ENCODE data around the gene DDIT3.
"Not testable (repeated sequence)": the region's sequence is repeated elsewhere in the genome, so short reads cannot be mapped to it uniquely, and the experiment has no call there.

The DDIT3 gene

GRCh38 chr12:57514720-57515407, 5.5 kb downstream of the DDIT3 start:
- Mint-ChIP-seq H3K4me3 (no peak overlapping the region), H3K36me3 (ENCODE audit: low read depth) (peaks cover 81% of the 10 kb centered on the region), H3K4me1 (ENCODE audit: low read depth) (peaks cover 27% of the 10 kb centered on the region), H3K27me3 (no peaks in the 10 kb centered on the region), H3K9me3 (no peaks in the 10 kb centered on the region), H3K27ac (peak overlapping the region; percentile 28)

- not testable (repeated sequence) for H3K27me3 Mint-ChIP-seq, H3K4me3 Mint-ChIP-seq, H3K9me3 Mint-ChIP-seq
- Mint-ChIP-seq H3K36me3 (ENCODE audit: low read depth) (peaks cover 81% of the 10 kb centered on the region), H3K27ac (peak overlapping the region; percentile 28), H3K4me1 (ENCODE audit: low read depth) (peaks cover 28% of the 10 kb centered on the region)
These were observed 6.1 kb downstream of the DDIT3 start for GRCh38 chr12:57514246-57514645.

GRCh38 chr12:57513677-57514076, 6.6 kb downstream of the DDIT3 start:
- peaks cover 23% of the 10 kb centered on the region for H3K4me1 Mint-ChIP-seq (ENCODE audit: low read depth)
- H3K36me3 Mint-ChIP-seq (ENCODE audit: low read depth): peaks cover 81% of the 10 kb centered on the region
- H3K27ac Mint-ChIP-seq, H3K9me3 Mint-ChIP-seq, H3K4me3 Mint-ChIP-seq, H3K27me3 Mint-ChIP-seq: not testable (repeated sequence)

GRCh38 chr12:57513266-57513665, 7.0 kb downstream of the DDIT3 start:
- Mint-ChIP-seq H3K27ac (peak overlapping the region; percentile 68), H3K4me1 (ENCODE audit: low read depth) (peaks cover 18% of the 10 kb centered on the region), H3K4me3 (no peak overlapping the region), H3K36me3 (ENCODE audit: low read depth) (peaks cover 81% of the 10 kb centered on the region), H3K9me3 (no peaks in the 10 kb centered on the region), H3K27me3 (no peaks in the 10 kb centered on the region)

- Mint-ChIP-seq H3K4me3 (no peak overlapping the region), H3K36me3 (ENCODE audit: low read depth) (peaks cover 79% of the 10 kb centered on the region), H3K4me1 (ENCODE audit: low read depth) (peaks cover 12% of the 10 kb centered on the region), H3K27ac (peak overlapping the region; percentile 68), H3K27me3 (no peaks in the 10 kb centered on the region), H3K9me3 (no peaks in the 10 kb centered on the region)
These were observed 7.6 kb downstream of the DDIT3 start for GRCh38 chr12:57512665-57513064.

- Mint-ChIP-seq H3K27ac (peak overlapping the region; percentile 26), H3K4me3 (no peak overlapping the region), H3K27me3 (no peaks in the 10 kb centered on the region), H3K4me1 (ENCODE audit: low read depth) (peaks cover 3% of the 10 kb centered on the region), H3K9me3 (no peaks in the 10 kb centered on the region), H3K36me3 (ENCODE audit: low read depth) (peaks cover 70% of the 10 kb centered on the region)
These were observed 8.6 kb downstream of the DDIT3 start for GRCh38 chr12:57511588-57512325.

GRCh38 chr12:57511161-57511560, 9.2 kb downstream of the DDIT3 start:
- Mint-ChIP-seq H3K27ac (no peak overlapping the region), H3K9me3 (no peaks in the 10 kb centered on the region), H3K4me1 (ENCODE audit: low read depth) (peaks cover 3% of the 10 kb centered on the region), H3K4me3 (no peak overlapping the region), H3K36me3 (ENCODE audit: low read depth) (peaks cover 68% of the 10 kb centered on the region), H3K27me3 (no peaks in the 10 kb centered on the region)

- H3K9me3 Mint-ChIP-seq; H3K27me3 Mint-ChIP-seq; H3K4me1 Mint-ChIP-seq (ENCODE audit: low read depth); H3K27ac Mint-ChIP-seq; H3K4me3 Mint-ChIP-seq: not testable (repeated sequence)
- peaks cover 70% of the 10 kb centered on the region for H3K36me3 Mint-ChIP-seq (ENCODE audit: low read depth)
These were observed 12.5 kb downstream of the DDIT3 start for GRCh38 chr12:57507796-57508195.

GRCh38 chr12:57506541-57506940, 13.8 kb downstream of the DDIT3 start:
- not testable (repeated sequence) for H3K4me3 Mint-ChIP-seq; H3K4me1 Mint-ChIP-seq (ENCODE audit: low read depth); H3K9me3 Mint-ChIP-seq; H3K27me3 Mint-ChIP-seq; H3K27ac Mint-ChIP-seq
- H3K36me3 Mint-ChIP-seq (ENCODE audit: low read depth): peaks cover 67% of the 10 kb centered on the region

- H3K4me1 Mint-ChIP-seq (ENCODE audit: low read depth); H3K4me3 Mint-ChIP-seq; H3K27ac Mint-ChIP-seq; H3K9me3 Mint-ChIP-seq; H3K27me3 Mint-ChIP-seq: not testable (repeated sequence)
- peaks cover 78% of the 10 kb centered on the region for H3K36me3 Mint-ChIP-seq (ENCODE audit: low read depth)
These were observed 17.9 kb downstream of the DDIT3 start for GRCh38 chr12:57502311-57502969.

GRCh38 chr12:57500213-57500612, 20.1 kb downstream of the DDIT3 start:
- H3K27me3 Mint-ChIP-seq: no peaks in the 10 kb centered on the region
- peaks cover 84% of the 10 kb centered on the region for H3K36me3 Mint-ChIP-seq (ENCODE audit: low read depth)
- no peak overlapping the region for H3K4me3 Mint-ChIP-seq
- no peak overlapping the region for H3K27ac Mint-ChIP-seq
- no peaks in the 10 kb centered on the region for H3K9me3 Mint-ChIP-seq
- H3K4me1 Mint-ChIP-seq (ENCODE audit: low read depth): peaks cover 5% of the 10 kb centered on the region

- Mint-ChIP-seq H3K36me3 (ENCODE audit: low read depth) (peaks cover 70% of the 10 kb centered on the region), H3K27me3 (no peaks in the 10 kb centered on the region), H3K9me3 (no peaks in the 10 kb centered on the region), H3K27ac (peak overlapping the region; percentile 70), H3K4me1 (ENCODE audit: low read depth) (peaks cover 5% of the 10 kb centered on the region), H3K4me3 (no peak overlapping the region)
These were observed 21.7 kb downstream of the DDIT3 start for GRCh38 chr12:57498571-57498970.

- Mint-ChIP-seq H3K4me1 (ENCODE audit: low read depth) (peaks cover 5% of the 10 kb centered on the region), H3K27ac (no peak overlapping the region), H3K4me3 (no peak overlapping the region), H3K27me3 (no peaks in the 10 kb centered on the region), H3K36me3 (ENCODE audit: low read depth) (peaks cover 66% of the 10 kb centered on the region), H3K9me3 (no peaks in the 10 kb centered on the region)
These were observed 22.2 kb downstream of the DDIT3 start for GRCh38 chr12:57498132-57498502.

- H3K27me3 Mint-ChIP-seq: no peaks in the 10 kb centered on the region
- peaks cover 9% of the 10 kb centered on the region for H3K4me1 Mint-ChIP-seq (ENCODE audit: low read depth)
These were observed 22.8 kb downstream of the DDIT3 start for GRCh38 chr12:57497223-57498131.

More at GRCh38 chr12:57497223-57498131, 22.8 kb downstream of the DDIT3 start:
- Mint-ChIP-seq H3K4me3 (no peak overlapping the region), H3K9me3 (no peaks in the 10 kb centered on the region), H3K27ac (peak overlapping the region; percentile 14), H3K36me3 (ENCODE audit: low read depth) (peaks cover 67% of the 10 kb centered on the region)

Measured in stimulated activated naive CD8-positive, alpha-beta T cell treated with anti-CD3 and anti-CD28 coated beads, Interleukin-15, Interleukin-2, amounts not matched to agents 100 ng/mL and 50 ng/mL, for 24 hours (primary cell).